GM19238 (cell line): Measurements from ENCODE around the gene SEBOX.

Experiments used
- DNase-seq: peaks from one replicate; pipeline ENCODE4 v3.0.0; 2011; ENCODE audit warnings: low spot score; ENCODE audit not compliant: insufficient read length

The SEBOX gene, protein sequence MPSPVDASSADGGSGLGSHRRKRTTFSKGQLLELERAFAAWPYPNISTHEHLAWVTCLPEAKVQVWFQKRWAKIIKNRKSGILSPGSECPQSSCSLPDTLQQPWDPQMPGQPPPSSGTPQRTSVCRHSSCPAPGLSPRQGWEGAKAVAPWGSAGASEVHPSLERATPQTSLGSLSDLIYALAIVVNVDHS

DNA sequence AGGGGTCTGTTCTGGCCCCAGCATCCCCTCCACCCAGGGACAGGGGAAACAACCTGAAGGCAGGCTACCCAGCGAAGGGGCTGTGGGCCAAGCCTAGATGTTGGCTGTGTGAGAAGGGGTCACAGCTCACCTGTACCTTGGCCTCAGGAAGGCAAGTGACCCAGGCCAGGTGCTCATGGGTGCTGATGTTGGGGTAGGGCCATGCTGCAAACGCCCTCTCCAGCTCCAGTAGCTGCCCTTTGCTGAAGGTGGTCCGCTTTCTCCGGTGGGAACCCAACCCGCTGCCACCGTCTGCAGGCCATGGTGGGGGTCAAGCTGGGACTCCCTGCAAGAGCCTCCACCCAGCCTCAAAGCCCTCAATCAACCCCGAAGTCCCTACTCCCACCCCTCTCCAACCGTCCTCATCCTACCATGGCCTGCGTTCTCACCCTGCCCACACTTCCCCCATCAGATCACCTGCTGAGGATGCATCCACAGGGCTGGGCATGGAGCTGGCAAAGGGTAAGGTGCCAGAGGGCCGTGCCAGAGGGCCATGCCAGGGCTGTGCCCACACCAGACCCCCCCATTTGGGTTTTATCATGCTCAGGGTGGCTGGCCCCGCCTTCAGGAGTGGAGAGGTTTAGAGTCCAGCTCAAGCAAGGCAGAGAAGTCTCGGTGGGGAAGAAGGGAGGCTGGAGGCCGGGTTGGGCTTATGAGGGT is at the start of gene SEBOX:
SEBOX (minus strand) TSS at position 535 of the 699 bp plus-strand sequence; CDS start at position 487, 48 bp downstream.
- no peak for DNase-seq

DNA sequence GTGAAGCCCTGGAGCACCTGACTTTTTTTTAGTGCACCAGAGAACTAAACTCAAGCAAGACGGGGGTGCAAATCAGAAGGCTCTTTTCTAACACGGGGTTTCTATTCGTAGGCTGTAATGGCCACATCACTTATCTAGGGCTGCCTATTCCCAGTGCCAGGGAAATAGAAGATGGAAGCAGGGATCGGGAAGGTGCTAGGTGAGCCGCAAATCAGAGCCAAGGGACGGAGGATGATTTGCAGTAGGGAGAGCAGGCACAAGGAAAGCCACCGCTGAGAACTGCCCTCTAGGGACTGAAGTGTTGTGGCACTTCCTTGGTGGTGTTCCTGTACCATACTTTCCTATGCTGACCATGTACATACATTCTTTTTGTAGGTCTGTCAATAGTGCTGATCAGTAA is 48.8 kb upstream of the SEBOX start:
- DNase-seq, result no peak

DNA sequence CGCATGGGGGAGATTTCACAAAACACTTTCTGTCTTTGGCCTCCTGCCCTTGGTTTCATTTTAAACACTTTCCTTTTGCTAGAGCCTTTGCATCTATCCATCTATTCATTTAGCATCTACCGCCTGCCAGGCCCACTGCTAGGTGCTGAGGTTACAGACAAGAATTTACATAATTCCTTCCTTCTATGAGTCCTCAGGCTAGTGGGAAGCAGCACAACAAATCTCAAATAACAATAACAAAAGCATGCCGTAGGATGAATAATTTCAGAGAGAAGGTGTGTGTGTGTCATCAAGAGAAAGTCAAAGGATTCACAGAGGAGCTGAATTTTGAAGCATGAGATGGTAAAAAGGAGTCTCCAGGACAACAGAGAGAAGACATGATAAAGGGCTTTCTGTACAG is 47.1 kb upstream of the SEBOX start:
- DNase-seq, result no peak

DNA sequence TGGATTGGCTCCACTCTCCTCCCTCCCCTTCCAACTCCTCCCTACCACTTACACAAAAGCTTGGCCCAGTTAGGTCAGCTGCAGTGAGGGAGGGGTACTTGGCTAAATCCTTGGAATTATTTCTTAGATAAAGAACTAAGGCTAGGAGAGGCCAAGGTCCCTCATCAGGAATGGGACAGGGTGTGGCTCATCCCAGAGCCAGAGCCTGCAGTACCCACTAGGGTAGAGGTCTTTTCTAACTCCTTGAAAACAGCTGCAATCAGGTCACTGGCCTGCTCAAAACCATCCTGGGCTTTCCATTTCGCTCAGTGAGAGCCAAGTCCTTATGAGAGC is 42.9 kb upstream of the SEBOX start:
- no peak for DNase-seq

DNA sequence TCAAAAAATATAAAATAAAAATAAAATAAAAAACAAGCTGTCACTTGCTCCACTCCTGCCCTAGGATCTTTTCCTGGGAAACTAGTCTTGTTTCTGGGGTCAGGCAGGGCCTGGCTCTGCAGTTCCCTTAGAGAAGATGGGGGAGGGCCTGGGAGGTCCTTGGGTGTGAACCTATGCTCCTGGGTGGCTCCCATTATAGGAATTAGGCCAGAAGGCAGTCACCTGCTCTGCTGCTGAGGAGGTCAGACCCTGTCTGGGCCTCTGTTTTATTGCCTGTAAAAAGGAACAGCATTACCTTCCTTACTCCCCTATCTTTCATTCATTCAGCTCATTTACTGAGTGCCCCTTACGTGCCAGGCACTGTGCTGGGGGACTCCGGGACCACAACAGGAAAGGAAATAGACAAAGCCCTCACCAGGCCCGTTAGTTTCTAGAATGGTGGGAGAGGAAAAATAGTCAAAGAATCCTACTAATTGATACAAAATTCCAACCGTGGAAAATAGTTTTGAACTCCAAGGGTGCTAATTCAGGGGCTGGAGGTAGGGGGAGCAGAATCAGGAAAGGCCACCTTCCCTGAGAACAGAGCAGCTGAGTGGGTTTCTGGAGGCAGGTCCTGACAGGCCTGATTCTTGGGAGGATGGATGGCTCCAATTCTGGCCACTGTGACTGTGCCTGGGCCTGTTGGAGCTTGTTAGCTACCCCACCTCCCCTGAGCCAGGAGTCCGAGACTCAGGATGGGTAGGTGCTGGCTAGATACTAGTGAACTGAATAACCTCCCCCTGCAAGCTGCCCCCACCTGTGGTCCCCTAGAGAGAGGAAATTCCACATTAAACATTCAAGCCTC is 42.4 kb upstream of the SEBOX start:
- DNase-seq, result no peak

DNA sequence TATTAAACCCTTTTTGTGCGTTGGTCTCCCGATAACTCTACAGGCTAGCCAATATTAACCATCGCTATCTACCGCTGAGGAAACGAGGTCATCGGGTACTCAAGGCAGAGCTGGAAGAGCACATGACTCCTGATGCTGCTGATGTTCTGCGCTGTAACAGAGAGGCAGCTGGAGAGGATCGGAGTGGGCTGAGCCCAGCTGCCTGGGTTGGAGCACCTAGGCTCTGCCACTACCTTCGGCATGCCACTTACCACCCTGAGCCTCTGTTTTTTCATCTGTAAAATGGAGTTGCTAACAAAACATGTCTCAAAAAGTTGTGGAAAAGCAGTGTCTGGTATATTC is 41.4 kb upstream of the SEBOX start:
- DNase-seq, result no peak

DNA sequence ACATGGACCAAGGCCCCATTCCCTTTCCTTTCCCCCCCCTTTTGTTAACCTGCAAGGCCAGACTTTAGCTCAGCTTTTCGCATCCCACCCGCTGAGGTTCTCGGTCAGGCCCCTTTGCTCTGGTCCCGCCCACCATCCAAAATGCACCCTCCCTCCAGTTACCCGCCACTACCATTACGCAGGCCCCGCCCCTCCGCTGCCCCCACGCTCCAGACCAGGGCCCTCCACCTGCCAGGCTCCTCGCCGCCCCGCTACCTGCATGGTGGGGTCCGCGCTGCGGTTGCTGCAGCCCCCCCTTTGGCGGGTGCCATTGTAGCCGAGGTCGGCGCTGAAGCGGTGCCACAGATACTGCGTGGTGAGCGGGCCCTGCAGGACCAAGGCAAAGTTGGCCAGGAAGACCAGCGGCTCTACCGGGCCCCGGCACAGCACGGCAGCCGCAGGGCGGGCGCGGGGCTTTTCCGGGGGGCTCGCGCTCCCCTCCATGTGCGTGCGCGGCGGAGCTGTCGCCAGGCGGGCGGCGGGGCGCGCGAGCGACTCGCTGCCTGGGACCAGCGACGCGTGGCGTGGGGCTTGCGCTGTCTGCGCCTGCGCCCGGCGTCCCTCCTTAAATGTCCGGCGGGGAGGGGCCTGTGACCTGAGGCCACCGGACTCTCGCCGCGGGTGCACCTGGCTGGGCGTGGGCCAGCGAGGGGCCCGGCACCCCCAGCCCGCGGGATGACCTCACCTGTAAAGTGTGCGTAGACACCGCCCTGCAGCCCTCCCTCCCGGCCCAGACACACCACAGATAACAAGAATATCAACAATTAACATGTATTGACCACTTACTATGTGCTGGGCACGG is 40.9 kb upstream of the SEBOX start, which contains the start of gene SLC46A1:
SLC46A1 (minus strand) TSS at position 581 of the 841 bp plus-strand sequence; CDS start at position 483, 98 bp downstream.
- DNase-seq, result peak; percentile 61

DNA sequence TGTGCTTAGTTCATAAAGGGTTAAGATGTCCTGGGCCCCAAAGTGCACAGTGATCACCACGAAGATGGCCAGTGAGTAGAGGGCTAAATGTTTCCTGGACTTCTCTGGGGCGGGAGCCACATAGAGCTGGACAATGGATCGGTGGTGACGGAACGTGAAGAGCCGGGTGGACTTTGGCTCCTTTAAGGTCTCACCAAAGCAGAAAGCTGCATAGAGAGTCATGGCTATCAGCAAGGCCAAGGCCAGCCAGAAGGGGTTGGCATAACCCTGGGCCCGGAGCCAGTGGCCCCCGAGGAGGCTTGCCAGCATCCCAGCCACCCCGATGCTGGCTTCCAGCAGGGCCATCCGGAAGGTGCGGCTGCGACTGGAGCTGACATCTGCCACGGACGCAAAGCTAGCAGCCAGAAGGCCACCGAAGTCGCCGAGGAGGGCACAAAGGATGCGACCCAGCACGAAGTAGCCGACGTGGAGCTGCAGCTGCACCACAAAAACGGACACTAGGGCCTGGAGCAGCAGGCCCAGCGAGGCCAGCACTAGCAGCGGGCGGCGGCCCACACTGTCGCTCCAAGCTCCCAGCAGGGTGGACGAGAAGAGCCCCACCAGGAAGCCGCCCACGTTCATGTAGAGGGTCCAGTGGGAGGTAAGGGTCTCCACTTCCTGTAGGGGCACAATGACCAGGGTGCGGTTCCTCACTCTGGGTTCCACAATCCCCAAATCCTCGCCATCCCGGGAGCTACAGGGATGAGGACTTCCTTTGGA is 40.0 kb upstream of the SEBOX start:
- no peak for DNase-seq

DNA sequence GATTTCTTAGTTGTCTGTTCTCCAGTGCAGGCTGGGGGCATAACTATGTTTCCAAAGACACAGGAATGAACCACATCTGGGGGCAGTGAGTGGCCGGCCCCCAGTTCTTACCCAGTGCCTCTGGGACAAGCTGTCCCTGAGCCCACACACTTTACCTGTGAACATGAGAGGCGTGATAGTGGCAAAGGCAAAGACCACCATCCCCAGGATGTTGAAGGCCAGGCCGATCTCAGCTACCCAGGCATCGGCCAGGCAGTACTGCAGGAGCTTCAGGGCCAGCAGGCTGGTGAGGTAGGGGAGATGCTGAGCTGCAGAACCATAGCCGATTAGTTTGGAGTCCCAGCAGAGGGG is 39.4 kb upstream of the SEBOX start:
- DNase-seq, result no peak

DNA sequence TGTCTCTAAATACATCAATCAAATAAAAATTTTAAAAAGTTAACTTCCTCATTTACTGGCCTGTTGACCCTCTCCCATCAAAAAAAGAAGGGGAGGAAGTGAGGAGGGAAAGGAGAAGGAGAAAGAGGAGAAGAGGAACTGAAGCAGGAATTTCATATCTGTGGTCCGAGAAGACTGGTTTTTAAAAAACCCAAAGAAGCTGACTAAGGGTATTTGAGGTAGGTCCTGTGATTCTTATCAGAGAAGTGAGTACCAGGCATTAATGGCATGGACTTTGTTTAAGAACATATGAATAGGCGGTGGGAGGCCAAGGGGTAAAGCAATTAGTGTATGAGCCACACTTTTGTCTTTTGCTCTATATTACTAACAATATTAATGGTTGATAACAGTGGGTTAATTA is 39.0 kb upstream of the SEBOX start:
- no peak for DNase-seq

DNA sequence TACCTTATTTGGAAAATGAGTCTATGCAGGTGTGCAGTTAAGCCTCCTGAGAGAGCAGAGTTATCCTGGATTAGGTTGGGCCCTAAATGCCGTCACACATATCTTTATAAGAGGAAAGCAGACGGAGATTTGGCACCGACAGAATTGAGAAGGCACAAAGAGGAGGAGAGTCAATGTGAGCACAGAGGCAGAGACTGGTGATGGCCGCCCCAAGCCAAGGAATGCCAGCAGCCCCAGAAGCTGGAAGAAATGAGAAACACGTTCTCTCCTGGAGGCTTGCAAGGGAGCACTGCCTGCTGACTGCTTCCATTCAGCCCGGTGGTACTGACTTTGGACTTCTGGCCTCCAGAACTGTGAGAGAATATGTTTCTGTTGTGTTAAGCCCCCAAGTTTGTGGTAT is 37.8 kb upstream of the SEBOX start:
- DNase-seq, result no peak

DNA sequence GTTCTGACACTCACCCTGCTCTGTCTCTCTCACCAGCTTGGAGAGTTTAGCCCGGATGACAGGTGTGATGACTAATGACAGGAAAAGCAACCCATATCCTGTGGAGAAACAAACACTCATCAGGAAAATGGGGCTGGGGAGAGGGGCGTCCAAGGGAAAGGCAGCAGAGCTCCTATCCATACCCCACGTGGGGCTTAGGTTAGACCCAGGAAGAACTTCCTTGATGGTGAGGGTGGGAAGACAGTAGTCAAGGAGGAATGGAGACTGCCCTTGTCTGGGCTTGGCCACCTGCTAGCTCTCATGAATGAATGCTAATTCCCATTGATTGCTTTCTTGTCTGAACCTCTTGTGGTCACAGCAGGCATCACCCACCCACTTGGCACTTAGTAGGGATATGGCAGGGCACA is 37.2 kb upstream of the SEBOX start:
- no peak for DNase-seq

DNA sequence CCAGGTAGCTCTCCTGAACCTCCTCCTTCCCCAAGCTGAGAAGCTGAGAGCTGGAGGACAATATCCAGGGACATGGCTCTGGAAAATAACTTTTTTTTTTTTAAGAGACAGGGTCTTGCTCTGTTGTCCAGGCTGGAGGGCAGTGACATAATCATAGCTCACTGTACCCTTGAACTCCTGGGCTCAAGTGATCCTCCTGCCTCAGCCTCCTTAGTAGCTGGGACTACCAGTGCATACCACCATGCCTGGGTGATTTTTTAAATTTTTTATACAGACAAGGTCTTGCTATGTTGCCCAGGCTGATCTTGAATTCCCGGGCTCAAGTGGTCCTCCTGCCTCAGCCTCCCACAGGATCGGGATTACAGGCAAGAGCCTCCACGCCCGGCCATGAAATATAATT is 34.8 kb upstream of the SEBOX start:
- no peak for DNase-seq

DNA sequence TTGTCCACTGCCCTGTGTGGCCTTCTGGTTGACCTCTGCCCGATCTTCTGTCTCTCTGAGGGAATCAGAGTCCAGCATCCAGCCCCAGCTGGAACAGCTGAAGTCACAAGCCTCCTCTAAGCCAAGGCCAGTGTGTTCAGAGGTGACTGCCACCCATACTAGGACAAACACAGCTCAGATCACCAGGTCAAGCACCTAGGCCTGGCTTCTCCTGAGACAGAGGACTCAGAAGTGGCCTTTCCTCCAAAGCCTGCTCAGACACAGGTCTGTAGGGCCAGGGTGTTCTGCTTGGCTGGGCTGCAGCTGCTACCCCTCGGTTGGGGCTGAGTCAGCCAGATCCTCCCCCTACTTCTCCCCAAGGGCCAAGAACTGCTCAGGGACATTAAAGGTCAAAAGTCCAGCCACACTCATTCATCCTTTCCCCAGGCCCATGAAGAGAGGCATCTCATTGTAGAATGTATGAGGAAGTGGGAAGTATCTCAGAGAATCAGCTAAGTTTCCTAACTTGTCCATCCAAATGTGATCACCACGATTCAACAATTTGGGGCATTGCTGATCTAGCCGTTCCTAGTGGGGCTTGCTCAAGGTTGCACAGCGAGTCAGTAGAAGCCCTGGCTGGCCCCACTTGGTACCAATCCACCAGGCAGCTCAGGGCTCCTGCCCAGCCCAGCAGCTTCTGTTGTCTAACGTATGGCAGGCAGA is 33.4 kb upstream of the SEBOX start:
- no peak for DNase-seq

DNA sequence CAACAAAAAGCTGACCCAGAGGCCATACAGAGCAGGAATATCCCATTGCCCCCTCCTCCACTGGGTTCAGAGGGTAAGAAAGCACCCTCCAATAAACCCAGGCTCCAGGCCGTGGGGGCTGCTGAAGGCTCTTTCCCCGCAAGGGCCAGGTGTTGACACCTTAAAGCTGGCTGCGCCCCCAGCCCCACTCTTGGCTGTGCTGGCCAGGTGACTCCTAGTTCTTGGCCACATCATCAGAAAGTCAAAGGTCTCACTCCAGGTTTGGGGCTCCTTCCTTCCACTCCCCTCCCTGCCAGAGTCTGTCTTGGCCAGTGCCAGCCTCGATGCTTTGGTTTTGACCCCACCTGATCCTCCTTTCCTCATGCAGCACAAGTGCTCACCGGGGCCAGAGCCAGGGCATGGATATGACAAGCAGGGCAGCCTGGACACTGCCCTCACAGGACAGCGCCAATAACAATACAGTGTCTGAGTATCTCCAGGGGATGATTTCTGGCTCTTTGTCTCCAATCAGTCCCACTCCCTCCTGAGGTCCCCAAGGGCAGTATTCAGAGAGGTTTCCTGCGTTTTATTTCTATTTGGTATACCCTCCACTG is 32.8 kb upstream of the SEBOX start:
- DNase-seq, result no peak

DNA sequence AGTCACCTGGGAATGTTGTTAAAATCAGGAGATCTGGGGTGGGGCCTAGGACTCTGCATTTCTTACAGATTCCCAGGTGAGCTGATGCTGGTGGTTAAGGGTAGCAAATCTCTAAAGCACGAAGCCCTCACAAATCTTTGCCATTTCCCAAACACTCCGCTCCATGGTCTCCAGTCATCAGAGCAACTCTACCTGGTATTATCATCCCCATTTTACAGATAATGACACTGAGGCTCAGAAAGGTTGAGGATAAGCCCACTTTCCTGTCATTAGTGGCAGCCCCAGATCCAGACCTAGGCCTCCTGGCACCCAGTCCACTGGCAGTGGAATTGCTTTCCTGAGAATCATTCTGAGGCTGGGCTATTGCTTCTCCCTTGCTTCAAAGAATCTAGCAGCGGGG is 32.3 kb upstream of the SEBOX start:
- DNase-seq, result no peak

DNA sequence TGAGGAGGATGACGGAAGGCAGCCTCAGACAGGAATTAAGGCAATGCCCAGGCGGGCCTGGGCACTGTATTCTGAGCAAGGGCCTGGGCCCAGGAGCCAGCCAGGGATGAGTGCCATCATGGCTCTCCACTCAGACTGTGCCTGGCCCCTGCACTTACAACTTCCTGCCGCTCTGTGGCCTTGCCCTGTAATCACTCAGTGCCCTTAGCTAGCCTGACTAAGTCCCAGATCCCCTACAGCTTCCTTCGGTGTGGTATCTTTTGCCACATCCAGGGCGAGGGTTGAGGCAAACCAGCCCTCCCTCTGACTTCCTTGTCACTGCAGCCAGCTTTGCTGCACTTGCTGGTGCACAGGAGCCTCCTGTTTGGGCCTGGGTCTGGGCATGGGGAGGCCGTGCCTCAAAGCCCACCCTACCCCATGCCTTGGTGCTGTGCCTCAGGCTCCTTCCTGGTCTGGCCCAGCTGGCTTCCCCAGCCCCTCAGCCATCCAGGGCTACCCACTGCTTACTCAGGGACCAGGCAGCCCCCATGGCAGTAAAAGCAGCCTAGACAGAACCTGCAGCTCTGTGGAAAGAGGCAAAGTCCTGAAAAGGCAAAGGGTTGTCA is 31.7 kb upstream of the SEBOX start:
- DNase-seq, result no peak

DNA sequence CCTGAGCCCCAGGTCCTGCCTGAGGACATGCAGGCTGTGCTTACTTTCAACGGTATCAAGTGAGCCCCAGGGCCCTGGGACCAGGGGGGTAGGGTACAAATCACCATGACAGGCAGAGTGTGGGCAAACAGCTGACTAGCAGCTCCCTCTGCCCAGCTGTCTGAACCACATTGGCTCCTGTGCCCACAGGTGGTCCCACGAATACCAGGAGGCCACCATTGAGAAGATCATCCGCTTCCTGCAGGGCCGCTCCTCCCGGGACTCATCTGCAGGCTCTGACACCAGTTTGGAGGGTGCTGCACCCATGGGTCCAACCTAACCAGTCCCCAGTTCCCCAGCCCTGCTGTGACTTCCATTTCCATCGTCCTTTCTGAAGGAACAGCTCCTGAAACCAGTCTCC is 31.0 kb upstream of the SEBOX start:
- DNase-seq, result no peak

DNA sequence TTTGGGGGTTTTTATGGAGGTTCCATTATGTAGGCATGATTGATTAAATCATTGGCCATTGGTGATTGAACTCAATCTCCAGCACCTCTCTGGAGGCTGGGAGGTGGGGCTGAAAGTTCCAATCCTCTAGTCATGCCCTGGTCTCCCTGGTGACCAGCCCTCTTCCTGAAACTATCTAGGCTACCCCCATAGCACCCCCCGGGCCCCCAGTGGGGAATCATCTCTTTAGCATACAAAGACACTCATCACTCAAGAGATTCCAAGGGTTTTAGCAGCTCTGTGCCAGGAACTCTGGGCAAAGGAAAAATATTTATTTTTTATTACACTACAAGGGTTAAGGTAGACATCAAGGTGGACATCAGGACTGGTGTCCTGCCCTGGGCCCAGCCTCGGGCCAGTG is 30.4 kb upstream of the SEBOX start:
- DNase-seq, result no peak
